K562 (cell line): ENCODE measurements around the gene CCDC85B. TPM values are rescaled to one million over a fixed set of nuclear protein-coding genes. Genes with fewer than 3 reads are reported as not detected.

ENCODE experiments used
- ARID2 ChIP-seq: fragments of 450-650 bp; IDR thresholded peaks from 2 replicates; pipeline ENCODE4 v1.6.1; 2017; ENCODE audit warnings: antibody characterized with exemption, mild to moderate bottlenecking
- ARID4B ChIP-seq: sonication (generic); formaldehyde crosslinking; IDR thresholded peaks from 2 replicates; pipeline ENCODE4 v1.8.0; 2022; ENCODE audit warnings: mild to moderate bottlenecking, missing genetic modification reagents
- BRF1 ChIP-seq: IDR thresholded peaks from 3 replicates; pipeline ENCODE4 v1.6.1; 2011; ENCODE audit warnings: borderline replicate concordance, mild to moderate bottlenecking; ENCODE audit not compliant: insufficient read length; ENCODE audit errors: extremely low read depth
- CHD2 ChIP-seq: IDR thresholded peaks from 2 replicates; pipeline ENCODE4 v1.6.1; 2011; ENCODE audit warnings: low read depth, low read length
- ESRRA ChIP-seq: fragments of 450-650 bp; IDR thresholded peaks from 2 replicates; pipeline ENCODE4 v1.6.1; 2014; ENCODE audit warnings: low read depth, mild to moderate bottlenecking, moderate library complexity, borderline replicate concordance
- GATAD2A ChIP-seq: fragments of 450-650 bp; IDR thresholded peaks from 2 replicates; pipeline ENCODE4 v1.6.1; 2017
- HMG20A ChIP-seq: fragments of 450-650 bp; formaldehyde crosslinking; conservative IDR thresholded peaks from 2 replicates; pipeline ENCODE4 v1.4.0; 2020; ENCODE audit warnings: mild to moderate bottlenecking, mixed read lengths
- HMGXB4 ChIP-seq: sonication (generic); formaldehyde crosslinking; IDR thresholded peaks from 2 replicates; pipeline ENCODE4 v1.8.1; 2023; ENCODE audit warnings: mild to moderate bottlenecking, missing genetic modification reagents
- HOXB6 ChIP-seq: fragments of 250-450 bp; sonication (Bioruptor Pico); IDR thresholded peaks from 2 replicates; pipeline ENCODE4 v1.5.1; 2022; ENCODE audit warnings: mild to moderate bottlenecking, borderline replicate concordance
- KDM5B ChIP-seq: fragments of 200-600 bp; sonication (generic); IDR thresholded peaks from 2 replicates; pipeline ENCODE4 v1.6.1; 2012; ENCODE audit warnings: low read depth, mild to moderate bottlenecking, moderate library complexity, low read length, control low read depth, inconsistent platforms; ENCODE audit not compliant: insufficient replicate concordance
- PHB2 ChIP-seq: fragments of 450-650 bp; IDR thresholded peaks from 2 replicates; pipeline ENCODE4 v1.6.1; 2017; ENCODE audit warnings: low read depth
- POLR2G ChIP-seq: fragments of 200-400 bp; formaldehyde crosslinking; IDR thresholded peaks from 2 replicates; pipeline ENCODE4 v1.6.1; 2017; ENCODE audit warnings: low read depth, mild to moderate bottlenecking, antibody characterized with exemption, low read length, moderate library complexity
- RFX1 ChIP-seq: fragments of 450-650 bp; IDR thresholded peaks from 2 replicates; pipeline ENCODE4 v1.6.1; 2016; ENCODE audit warnings: mild to moderate bottlenecking, moderate library complexity
- RUNX1 ChIP-seq: sonication (generic); IDR thresholded peaks from 2 replicates; pipeline ENCODE4 v1.6.1; 2016; ENCODE audit warnings: antibody characterized with exemption, low read depth
- SP2 ChIP-seq: IDR thresholded peaks from 2 replicates; pipeline ENCODE4 v1.6.1; 2011; ENCODE audit warnings: mild to moderate bottlenecking, low read depth, low read length, moderate library complexity; ENCODE audit not compliant: poor library complexity, severe bottlenecking; ENCODE audit errors: extremely low read depth
- SUPT5H ChIP-seq: fragments of 450-650 bp; IDR thresholded peaks from 2 replicates; pipeline ENCODE4 v1.6.1; 2016
- TAL1 ChIP-seq: fragments of 450-650 bp; IDR thresholded peaks from 2 replicates; pipeline ENCODE4 v1.6.1; 2016; ENCODE audit warnings: mild to moderate bottlenecking
- ZBTB7A ChIP-seq: IDR thresholded peaks from 2 replicates; pipeline ENCODE4 v1.6.1; 2011; ENCODE audit warnings: low read depth, mild to moderate bottlenecking, low read length, moderate library complexity, borderline replicate concordance; ENCODE audit not compliant: control insufficient read depth
- ZNF518B ChIP-seq: fragments of 250-450 bp; sonication (Bioruptor Pico); IDR thresholded peaks from 2 replicates; pipeline ENCODE4 v1.5.0; 2021; ENCODE audit warnings: mild to moderate bottlenecking, moderate library complexity
- polyA plus RNA-seq, 8 experiments: library from polyadenylated mRNA; depleted of rRNA in 4 of 8; stranded (reverse) in 5 of 8; unstranded in 3 of 8; fragments of >200 nt; fragmentation: Nextera tagmentation in 2 of 8; fragmentation: Illumina TruSeq in 1 of 8; extraction: Ambion mirVana in 2 of 8; extraction: Trizol in 1 of 8; gene quantifications; 2 replicates each; pipeline versions ENCODE4 v1.2.1 to v1.2.3, GENCODE V29; 2011 to 2014; ENCODE audit warnings: inconsistent platforms in 1 of 8, missing spikeins in 1 of 8
- total RNA-seq, 7 experiments: library from RNA; depleted of rRNA in 6 of 7; stranded (reverse); fragments of >200 nt in 6 of 7; fragmentation: Illumina TruSeq in 2 of 7; extraction: Trizol in 2 of 7; gene quantifications; 2 replicates each; pipeline versions ENCODE4 v1.2.1 to v1.2.3, GENCODE V29; 2011 to 2021; ENCODE audit warnings: low replicate concordance in 1 of 7

The CCDC85B gene
- total and polyA plus RNA-seq, 9 of the 15 experiments (the other 6 are each of a cell fraction or from before 2014, with no cell fraction given), result 0.14 to 138 (median 6.2) TPM

GRCh38 chr11:65873318-65874156, 16.9 kb upstream of the CCDC85B start (continued):
- TF ChIP-seq HMG20A (no peak), PHB2 (no peak), ZNF518B (CRISPR knock-in tag) (no peak), RFX1 (no peak), HMGXB4 (0 out of 2 replicates have a peak, but pooled peaks have one; percentile 52), ZBTB7A (no peak), KDM5B (peak; percentile 60), CHD2 (no peak), SUPT5H (peak; percentile 80), ARID2 (0 out of 2 replicates have a peak, but pooled peaks have one; percentile 46), RUNX1 (no peak; the same call in 1 of the 2 replicates), TAL1 (no peak), POLR2G (peak; percentile 84), HOXB6 (no peak), GATAD2A (peak; percentile 29; the same call in 1 of the 2 replicates), ARID4B (CRISPR knock-in tag) (peak; percentile 85), ESRRA (peak; percentile 86), SP2 (no peak), BRF1 (no peak)
